CD4-positive, alpha-beta T cell treated with Interleukin-4 for 4 hours (primary cell): ENCODE data around the gene VPS37D.

ENCODE experiments used
- DNase-seq: peaks from one replicate; pipeline ENCODE4 v3.0.0-alpha.2; 2020

Gene VPS37D

DNA sequence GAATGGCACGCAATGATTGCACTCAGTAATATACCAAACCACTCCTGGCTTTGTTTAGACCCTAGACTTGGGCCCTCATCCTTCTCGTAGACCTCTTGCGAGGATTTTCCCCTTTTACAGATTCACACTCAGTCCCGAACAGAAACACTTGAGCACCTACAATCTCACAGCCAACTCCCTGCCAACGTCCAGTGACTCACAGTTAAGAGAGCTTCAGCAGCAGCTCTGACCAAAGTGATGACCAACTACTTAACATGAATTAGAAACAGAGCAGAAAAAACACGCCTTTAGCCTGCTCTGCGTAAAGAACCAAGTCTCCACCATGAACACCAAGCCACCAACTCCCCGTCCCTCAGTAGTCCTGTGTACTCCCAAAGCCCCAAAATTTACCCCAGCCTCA, 13.4 kb downstream of the VPS37D start:
- no peak for DNase-seq

DNA sequence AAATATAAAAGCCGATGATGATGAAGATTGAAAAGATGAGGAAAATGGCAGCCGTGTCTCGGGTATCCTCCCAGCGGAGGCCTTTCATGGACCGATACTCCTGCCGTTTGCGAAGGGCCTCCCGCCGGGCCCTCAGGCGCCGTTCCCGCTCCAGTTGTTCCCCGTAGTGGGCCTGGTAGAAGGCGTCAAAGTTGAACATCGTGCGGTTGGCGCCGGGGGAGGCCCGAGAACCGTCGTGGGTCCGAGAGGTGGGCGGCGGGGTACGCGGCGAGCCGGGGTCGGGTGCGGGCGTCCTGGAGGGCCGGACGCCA, 15.1 kb downstream of the VPS37D start:
- DNase-seq: no peak

GRCh38 chr7:73683056-73683787, 15.6 kb downstream of the VPS37D start, which contains the start of the genes BUD23 and DNAJC30:
Gene BUD23, plus strand, starts transcription at chr7:73683597. Its CDS starts 29 bp downstream, at chr7:73683626.
Gene DNAJC30, minus strand, starts transcription at chr7:73683453. Its CDS starts 30 bp downstream, at chr7:73683423.
- DNase-seq: peak; percentile 95

DNA sequence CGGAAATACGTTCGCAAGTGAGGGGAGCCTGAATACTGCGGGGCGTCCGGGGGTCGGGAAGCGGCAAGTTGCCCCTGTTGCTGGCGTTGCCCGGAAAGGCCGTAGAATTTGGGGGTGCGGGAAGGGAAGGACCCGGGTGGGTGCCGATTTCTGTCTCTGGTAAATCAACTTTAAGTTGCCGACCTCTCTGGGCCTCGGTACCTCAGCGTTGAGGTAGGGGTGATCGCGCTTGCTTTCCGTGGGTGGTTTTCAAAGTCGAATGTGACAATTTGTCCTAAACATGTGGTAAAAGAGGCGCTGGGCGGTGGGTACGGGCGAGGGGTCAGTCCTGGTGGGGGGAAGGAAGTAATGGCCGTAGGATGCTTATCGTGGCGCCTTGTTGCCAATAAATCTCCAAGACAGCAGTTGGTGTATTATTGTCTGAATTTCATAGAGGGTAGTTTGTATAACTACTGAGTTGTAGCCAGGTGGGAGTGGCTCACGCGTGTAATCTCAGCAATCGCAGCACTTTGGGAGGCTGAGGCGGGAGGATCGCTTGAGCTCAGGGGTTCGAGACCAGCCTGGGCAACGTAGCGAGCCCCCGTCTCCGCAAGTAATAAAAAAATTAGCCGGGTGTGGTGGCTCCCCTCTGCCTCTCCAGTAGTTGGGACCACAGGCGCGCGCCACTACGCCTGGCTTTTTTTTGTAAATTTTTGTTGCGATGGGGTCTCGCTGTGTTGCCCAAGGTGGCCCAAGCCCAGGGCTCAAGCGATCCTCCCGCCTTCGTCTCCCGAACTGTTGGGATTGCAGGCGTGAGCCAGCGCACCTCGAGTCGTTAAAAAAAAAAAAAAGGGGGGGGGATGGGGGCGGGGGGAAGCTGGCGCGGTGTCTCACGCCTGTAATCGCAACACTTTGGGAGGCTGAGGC, 16.4 kb downstream of the VPS37D start:
- no peak for DNase-seq

- DNase-seq: no peak
Measured at GRCh38 chr7:73685311-73685710, 17.7 kb downstream of the VPS37D start.

- DNase-seq: no peak
Measured at GRCh38 chr7:73688288-73688687, 20.7 kb downstream of the VPS37D start.

GRCh38 chr7:73690646-73691045, 23.0 kb downstream of the VPS37D start:
- DNase-seq: no peak

DNA sequence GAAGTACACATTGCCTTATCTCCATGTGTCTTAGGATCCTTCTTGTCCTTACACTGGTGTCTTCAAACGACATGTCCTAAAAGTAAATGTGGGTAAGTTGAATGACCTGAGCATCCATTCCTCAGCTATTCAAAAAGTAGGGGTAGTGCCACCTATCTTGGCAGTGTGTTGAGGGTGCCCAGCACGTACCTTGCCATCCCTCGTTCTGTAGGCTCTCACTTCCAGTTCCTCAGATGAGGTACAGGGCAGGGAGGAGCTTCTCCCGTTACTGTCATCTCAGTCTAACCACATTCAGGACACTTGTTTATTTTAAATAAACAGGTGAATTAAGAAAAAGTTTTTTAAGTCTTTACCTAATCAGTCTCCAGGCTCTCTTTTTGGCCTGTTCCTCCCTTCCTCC, 28.7 kb downstream of the VPS37D start:
- no peak for DNase-seq

- DNase-seq: no peak
Measured at GRCh38 chr7:73698410-73698809, 30.8 kb downstream of the VPS37D start.

- DNase-seq: no peak
Measured at GRCh38 chr7:73699370-73700068, 31.9 kb downstream of the VPS37D start.

GRCh38 chr7:73700069-73700423, 32.4 kb downstream of the VPS37D start:
- no peak for DNase-seq

DNA sequence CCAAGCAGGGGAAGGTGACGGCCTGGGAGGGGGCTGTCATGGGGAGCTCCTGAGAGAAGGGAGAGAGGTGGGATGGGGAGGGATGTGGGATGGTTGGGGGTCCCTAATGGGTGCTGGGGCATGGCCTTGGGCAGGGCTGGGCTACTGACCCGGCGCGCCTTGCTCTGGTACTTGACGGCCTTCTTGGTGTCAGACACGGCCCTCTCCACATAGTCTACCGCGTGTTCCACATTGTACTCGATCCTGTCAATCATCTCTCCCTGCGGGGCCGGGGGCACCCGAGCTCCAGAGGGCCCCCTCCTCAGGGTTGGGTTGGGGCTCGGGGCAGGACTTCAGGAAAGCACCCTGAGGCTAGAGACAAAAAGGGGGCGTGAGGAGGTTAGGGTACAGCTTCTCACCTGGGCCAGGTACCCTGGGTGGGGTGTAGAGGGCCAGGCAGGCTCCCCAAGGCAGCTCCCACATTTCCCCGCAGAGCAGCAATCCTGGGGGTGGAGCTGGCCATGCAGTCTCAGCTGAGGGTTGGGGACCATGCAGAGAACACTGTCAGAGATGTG, 33.0 kb downstream of the VPS37D start:
- no peak for DNase-seq

DNA sequence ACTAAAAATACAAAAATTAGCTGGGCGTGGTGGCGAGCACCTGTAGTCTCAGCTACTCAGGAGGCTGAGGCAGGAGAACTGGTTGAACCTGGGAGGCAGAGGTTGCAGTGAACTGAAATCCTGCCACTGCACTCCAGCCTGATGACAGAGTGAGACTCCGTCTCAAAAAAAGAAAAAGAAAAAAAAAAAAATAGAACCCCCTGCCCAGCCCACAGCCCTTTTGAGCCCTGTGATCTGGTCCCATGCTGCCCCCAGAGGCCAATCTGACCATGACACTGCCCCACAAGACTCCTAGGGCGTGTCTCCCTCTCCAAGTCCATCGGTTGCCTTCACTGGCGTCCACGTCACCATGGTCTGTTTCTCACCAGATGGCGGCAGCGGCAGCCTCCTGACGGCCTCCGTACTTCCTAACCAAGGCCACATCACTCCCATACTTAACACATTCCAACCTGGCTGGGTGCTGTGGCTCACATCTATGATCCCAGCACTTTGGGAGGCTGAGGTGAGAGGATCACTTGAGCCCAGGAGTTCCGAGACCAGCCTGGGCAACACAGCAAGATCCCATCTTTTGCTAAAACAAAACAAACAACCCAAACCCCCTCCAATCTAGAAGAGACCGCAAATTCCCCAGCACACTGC, 33.8 kb downstream of the VPS37D start:
- peak; percentile 22 for DNase-seq

DNA sequence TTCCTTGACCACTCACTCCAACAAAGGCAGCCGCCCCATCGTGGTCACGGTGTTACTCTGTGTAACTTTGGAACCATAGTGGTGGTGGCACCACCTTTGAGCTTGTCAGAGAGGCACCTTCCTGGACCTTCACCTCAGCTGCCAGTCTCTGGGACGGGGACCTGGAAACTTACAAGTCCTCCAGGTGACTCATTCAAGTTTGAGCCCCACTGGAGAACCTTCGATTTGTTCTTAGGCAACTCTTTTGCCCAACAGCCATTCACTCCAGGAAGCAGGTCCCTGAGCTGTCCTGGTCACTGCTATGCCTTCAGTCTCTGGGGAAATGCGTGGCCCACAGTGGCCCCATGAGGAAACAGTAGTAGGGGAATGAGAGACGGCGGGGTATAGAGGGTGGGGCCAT, 34.6 kb downstream of the VPS37D start:
- no peak for DNase-seq

DNA sequence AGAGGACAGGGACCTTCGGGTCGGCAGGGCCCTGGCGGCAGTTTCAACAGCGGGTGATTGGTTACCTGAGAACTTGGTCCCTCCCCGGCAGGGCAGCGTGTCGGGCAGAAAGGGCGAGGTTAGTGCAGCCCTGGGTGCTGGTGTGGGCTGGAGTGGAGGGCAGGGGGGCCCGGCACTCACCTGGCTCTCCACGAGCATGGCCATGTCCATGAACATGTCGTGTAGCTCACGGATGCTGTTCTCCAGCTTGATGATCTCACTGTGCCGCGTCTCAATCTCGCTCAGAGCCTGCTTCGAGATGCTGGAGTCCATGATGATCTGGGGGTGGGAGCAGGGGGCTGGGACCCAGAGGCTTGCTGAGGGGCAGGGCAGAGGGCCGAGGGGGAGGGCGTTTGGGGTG, 35.0 kb downstream of the VPS37D start:
- DNase-seq: no peak

DNA sequence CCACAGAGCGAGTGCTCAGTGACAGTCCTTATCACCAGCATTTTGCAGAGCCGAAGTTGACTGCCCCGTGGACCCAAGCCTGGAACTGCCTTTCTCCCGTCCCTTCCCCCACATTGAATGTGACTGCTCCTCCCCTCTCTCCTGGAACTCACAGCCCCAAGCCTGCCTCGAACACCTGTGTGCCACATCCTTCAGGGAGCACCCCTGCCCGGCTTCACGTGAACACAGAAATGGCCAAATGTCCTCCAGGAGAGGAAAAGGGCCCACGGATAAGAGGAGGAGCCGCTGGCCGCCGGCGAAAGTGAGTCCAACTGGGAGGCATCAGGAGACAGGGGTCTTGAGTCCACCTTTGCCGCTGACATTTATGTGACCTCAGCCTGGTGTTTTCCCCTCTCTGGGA, 35.6 kb downstream of the VPS37D start:
- no peak for DNase-seq

GRCh38 chr7:73703757-73704639, 36.4 kb downstream of the VPS37D start:
- DNase-seq: no peak

DNA sequence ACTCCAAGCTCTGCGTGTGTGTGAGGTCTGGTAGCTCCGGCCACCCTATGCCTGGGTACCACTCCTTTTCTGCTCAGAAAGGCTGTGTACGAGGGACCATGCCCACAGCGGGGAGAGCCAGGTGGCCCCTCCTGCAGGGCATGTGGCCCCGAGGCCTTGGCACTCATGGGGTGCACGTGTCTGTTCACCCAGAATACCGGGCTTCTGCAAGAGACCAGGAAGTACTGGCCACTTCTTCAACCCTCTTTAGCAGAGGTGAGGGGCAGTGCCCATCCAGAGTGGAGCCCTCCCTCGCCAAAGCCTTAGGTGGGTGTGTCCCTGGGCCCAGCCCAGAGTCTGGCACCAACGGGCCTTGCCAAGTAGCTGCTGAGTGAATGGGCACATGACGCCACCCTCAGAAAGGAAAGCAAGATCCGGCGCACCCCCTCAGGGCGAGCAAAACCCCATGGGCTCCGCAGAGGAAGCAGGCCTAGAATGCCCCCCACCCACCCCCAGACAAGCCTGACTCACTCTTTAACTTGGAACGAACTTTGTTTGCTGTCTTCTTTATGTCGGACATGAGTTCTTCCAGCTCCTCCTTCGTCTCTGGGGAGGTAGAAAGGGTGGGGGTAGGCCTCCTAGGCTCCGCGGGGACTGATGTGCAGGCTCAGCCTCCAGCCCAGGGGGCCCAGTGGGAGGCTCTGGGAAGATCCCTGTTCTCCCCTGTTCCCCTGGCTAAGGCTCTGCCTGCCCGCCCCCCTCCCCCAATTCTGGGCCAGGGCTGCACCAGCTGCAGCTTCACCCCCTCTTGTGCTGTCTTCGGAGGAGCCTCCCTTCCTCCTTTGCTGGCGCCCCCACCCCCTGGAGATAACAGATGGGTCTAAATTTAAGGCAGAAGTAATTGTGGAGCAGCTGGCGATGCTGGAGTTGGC, 37.3 kb downstream of the VPS37D start:
- DNase-seq: no peak

DNA sequence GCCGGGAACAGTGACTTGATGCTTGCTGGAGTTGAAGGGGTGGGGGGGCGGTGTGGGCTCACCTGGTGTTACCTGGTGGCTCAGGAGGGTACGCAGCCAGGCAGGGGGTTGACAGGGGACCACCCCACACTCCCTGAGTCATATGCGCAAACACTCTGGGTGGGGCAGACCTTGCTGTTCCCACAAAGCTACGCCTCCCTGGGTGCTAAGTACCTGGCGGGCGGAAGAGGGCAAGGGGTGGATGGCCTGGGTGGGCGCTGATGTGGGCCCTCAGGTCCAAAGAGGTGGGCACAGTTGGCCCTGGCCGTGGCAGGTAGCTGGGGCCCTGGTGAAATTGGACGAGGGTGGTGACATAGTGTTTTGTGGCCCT, 37.9 kb downstream of the VPS37D start:
- DNase-seq: no peak

GRCh38 chr7:73706126-73707044, 38.8 kb downstream of the VPS37D start:
- no peak for DNase-seq
